ENCODE data around the gene C22orf23. TPM values are rescaled to one million over a fixed set of nuclear protein-coding genes. Genes with fewer than 3 reads are reported as not detected.
A peak's percentile ranks its signal among the peaks of the same experiment; 100 is the strongest.

C22orf23 gene
- total RNA-seq, 1 donor from 2014 or later = 0.82 TPM

GRCh38 chr22:37905534-37906363, 47.7 kb downstream of the C22orf23 start, which contains the start of gene MICALL1:
TSS of gene MICALL1 (plus strand) at chr22:37906297. CDS start at chr22:37906423, 126 bp downstream.
- H3K9me3 ChIP-seq (replicated peaks) = no peaks in the 10 kb centered on the region
- intact Hi-C loops (cut with micrococcal nuclease) = no loop called here
- peak within 1 kb of the TSS; percentile 82 for H3K4me3 ChIP-seq
- peaks cover 50% of the 10 kb centered on the region for H3K4me1 ChIP-seq
- peak within 1 kb of the TSS; percentile 91 for H3K27ac ChIP-seq (replicated peaks)
- peak; percentile 76 for DNase-seq
- no peaks in the 10 kb centered on the region for H3K36me3 ChIP-seq
- H3K27me3 ChIP-seq (ENCODE audit: low read depth) = no peaks in the 10 kb centered on the region
- TF ChIP-seq CTCF (IDR thresholded peaks at IDR 0.05; ENCODE audit: borderline replicate concordance) = peak; percentile 51

GRCh38 chr22:37904572-37905533, 48.5 kb downstream of the C22orf23 start:
- H3K27ac ChIP-seq (replicated peaks) = peak overlapping the region; percentile 91
- TF ChIP-seq CTCF (IDR thresholded peaks at IDR 0.05; ENCODE audit: borderline replicate concordance) = no peak
- intact Hi-C loops (cut with micrococcal nuclease) = no loop called here
- H3K9me3 ChIP-seq (replicated peaks) = no peaks in the 10 kb centered on the region
- no peaks in the 10 kb centered on the region for H3K27me3 ChIP-seq (ENCODE audit: low read depth)
- peak overlapping the region; percentile 82 for H3K4me3 ChIP-seq
- H3K36me3 ChIP-seq = no peaks in the 10 kb centered on the region
- DNase-seq = peak; percentile 29
- peaks cover 41% of the 10 kb centered on the region for H3K4me1 ChIP-seq

- Histone ChIP-seq H3K27ac (replicated peaks) (no peak overlapping the region), H3K4me3 (no peak overlapping the region), H3K36me3 (no peaks in the 10 kb centered on the region), H3K4me1 (peaks cover 38% of the 10 kb centered on the region), H3K27me3 (ENCODE audit: low read depth) (no peaks in the 10 kb centered on the region), H3K9me3 (replicated peaks) (no peaks in the 10 kb centered on the region)
- intact Hi-C loops (cut with micrococcal nuclease) = loop anchor here (10.0 kb wide), 1 partner anchor 56 kb away; the partner anchor contains the start of genes C22orf23 and POLR2F
- no peak for DNase-seq
- TF ChIP-seq CTCF (IDR thresholded peaks at IDR 0.05; ENCODE audit: borderline replicate concordance) = no peak
Observed at GRCh38 chr22:37898441-37899181, 54.8 kb downstream of the C22orf23 start.

- H3K36me3 ChIP-seq = no peaks in the 10 kb centered on the region
- TF ChIP-seq CTCF (IDR thresholded peaks at IDR 0.05; ENCODE audit: borderline replicate concordance) = no peak
- no peak for DNase-seq
- H3K27me3 ChIP-seq (ENCODE audit: low read depth) = no peaks in the 10 kb centered on the region
- H3K4me3 ChIP-seq = no peak overlapping the region
- no peak overlapping the region for H3K27ac ChIP-seq (replicated peaks)
- no peaks in the 10 kb centered on the region for H3K9me3 ChIP-seq (replicated peaks)
- H3K4me1 ChIP-seq = peaks cover 46% of the 10 kb centered on the region
- intact Hi-C loops (cut with micrococcal nuclease) = loop anchor here (10.0 kb wide), 1 partner anchor 57 kb away; the partner anchor contains the start of genes C22orf23 and POLR2F
Observed at GRCh38 chr22:37897807-37898206, 55.6 kb downstream of the C22orf23 start.

All from left ventricle myocardium inferior (tissue), 1 donor.